ENCODE results near the gene LAMB1.
"Not testable (repeated sequence)": the region's sequence is repeated elsewhere in the genome, so short reads cannot be mapped to it uniquely, and the experiment has no call there.

Gene LAMB1

DNA sequence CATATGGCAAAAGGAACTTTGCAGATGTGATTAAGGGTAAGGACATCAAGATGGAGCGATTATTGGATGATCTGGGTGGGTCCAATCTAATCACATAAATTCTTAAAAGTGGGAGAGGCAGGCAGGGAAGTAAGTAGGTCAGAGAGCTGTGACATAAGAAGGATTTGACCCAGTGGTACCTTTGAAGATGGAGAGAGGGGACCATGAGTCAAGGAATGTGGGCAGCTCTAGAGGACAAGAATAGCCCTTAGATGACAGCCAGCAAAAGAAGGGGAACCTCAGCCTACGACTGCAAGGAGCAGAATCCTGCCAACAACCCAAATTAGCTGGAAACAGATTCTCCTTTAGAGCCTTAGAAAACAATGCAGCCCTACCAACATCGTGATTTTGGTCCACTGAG is 34.5 kb downstream of the LAMB1 start:
- no peak for DNase-seq

DNA sequence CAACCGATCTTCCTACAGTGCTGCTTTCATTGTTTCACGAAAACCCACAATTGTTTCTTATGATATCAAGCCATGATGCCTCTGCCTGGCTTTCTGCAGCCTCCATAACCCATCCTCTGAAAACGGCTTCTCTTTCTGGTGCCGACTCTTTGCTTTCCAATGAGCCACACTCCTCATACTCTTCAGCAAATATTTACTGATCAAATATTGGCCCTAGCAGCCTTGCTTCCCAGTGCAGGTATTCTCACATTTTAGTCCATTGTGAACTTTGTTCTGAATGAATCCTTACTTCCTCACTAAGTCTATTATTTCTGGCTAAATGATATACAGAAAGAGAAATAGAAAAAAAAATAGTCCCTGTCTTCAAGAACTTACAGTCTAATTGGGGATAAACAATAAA is 35.5 kb downstream of the LAMB1 start:
- DNase-seq: no peak

DNA sequence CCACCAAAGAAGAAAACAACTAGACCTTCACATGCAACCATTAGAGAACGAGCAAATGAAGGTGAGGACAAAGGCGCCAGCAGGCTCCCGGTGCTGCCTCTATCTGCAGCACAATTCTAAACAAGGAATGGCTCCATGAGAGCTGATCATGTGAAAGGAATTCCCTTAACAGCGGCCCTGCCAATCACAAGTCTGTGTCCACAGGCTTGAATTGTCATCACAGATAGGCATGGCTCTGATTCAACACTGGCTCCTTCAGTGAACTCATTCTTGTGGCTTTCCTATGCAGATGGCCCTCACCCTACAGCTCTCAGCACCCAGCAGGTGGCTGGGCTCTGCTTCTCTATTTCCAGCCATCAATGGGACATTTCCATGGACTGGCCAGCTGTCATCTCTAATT is 36.2 kb downstream of the LAMB1 start:
- no peak for DNase-seq

DNA sequence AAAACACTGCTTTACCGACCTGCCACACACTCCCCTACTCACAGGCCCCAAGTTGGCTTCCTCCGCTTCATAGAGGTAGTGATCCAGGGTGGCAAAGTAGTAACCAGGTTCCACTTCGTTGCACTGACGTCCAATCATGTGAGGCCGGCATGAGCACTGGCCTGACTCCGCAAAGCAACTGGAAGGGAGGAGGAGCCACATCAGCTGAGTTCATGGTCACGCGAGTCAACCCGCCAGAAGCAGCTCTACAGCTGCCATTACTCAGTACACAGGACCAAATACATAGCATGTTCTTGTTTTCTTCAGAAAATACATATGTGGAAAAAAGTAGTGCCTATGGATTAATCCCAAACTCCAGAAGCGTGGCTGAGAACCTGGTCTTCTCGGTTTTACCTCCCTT is 38.5 kb downstream of the LAMB1 start:
- DNase-seq: no peak

DNA sequence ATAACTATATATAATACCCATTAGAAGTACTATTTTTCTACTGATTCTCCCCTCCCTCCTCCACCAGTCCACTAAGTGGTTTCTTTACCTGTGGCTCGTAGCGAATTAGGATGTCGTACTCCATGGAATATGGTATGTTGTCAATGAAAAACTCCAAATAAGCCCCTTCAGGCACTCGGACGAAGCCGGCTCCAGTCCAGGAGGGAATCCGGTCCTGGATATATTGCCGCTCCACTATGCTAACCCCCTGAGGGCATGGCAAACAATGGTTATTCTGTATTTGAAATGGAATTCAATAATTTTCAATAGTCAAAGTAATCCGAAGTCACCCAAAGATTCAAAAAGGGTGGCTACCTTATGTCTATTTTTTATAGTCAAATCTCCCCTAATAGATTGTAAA is 40.1 kb downstream of the LAMB1 start:
- no peak for DNase-seq

DNA sequence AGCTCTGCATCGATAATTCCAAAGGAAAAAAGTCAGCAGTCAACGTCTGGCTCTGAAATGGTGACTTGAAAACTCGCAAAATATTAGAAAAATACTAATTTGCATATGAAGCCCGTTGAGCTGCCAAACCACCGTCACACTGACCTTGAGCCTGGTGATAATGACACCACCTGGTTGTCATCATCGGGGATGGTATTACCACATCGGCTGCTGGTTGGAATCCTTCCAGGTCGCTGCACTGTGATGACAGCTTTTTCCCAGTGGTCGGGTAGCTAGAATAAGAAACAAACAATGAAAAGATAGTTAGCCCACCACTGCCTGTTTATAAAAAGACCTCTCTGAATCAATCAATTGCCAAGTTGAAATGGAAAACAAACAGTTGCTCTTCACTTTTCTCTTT is 41.6 kb downstream of the LAMB1 start:
- peak; percentile 55 for DNase-seq

DNA sequence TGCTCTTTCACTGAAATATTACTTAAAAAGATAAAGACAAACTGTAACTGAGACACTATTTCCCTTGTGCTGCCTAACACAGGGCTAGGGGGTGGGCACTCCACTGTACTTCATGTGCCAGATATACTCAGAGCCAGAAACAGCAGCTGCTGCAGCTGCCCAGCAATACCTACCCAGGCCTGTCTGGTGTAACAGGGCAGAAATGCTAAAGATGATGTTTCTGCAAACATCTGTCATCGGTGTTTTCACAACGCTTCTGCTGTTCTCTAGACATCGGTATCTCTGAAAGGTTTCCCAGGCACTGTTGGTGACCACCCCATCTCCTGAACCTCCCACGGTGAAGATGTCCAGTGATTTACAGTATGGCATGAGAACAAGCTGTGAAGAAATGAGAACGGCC is 42.7 kb downstream of the LAMB1 start:
- DNase-seq: no peak

DNA sequence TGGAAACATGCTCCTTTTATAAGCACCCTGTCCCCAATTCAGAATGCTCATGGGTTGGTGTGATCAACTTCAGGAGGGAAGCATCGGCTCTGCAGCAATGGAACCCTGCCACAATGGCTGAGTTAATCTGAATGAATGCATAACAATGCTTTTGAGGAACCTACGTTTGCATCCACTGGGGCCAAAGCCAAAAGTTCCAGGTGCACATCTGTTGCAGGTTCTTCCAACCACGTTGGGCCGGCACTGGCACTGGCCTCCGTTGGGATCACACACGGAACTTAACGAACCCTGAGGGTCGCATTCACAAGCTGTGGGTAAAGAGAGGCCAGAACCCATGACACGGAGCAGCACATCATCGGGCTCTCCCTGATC is 43.4 kb downstream of the LAMB1 start:
- DNase-seq: no peak

DNA sequence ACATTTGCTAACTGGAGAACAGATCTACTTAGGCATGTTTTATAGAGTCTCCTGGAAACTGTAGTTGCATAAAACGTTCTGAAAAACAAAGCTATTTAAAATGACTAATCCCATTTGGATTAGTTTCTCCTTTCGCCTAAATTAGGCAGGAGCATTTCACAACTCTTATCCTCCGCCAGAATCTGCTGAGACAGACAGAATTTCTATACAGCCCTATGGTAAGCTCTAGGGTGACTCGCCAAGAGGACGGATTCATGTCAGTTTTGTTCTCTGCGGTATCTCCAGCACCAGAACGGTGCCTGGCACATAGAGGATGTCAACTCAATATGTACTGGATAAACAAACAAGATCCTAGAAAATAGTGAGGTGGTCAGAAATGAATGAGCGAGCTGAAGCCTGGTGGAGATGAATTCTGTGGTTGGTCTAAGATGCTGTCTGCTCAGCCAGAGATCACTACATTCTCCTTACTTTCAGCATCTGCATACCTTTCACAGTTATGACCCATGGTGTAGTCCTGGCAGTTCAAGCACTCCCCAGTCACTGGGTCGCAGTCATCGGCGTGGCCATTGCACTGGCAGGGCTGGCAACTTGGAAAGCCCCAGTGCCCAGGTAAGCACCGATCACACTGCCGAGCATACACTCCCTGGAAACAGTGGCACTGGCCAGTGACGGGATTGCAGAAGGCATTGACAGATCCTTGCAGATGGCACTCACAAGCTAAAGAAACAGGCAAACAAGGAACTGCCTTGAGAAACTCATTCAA is 44.0 kb downstream of the LAMB1 start:
- no peak for DNase-seq

DNA sequence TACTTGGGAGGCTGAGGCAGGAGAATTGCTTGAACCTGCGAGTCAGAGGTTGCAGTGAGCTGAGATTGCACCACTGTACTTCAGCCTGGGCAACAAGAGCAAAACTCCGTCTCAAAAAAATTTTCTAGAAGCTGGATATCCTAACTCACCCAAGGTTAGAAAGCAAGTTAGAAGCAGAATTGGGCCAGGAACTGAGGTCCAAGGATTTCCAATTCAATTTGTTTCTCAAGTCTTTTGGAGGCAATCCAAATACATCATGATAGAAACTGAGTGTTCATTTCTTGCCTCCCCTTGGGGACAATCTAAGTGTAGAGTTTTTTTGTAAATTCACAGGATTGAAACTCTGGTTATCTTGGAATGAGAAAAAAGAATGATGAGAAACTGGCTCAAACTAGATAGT is 45.5 kb downstream of the LAMB1 start:
- no peak for DNase-seq

DNA sequence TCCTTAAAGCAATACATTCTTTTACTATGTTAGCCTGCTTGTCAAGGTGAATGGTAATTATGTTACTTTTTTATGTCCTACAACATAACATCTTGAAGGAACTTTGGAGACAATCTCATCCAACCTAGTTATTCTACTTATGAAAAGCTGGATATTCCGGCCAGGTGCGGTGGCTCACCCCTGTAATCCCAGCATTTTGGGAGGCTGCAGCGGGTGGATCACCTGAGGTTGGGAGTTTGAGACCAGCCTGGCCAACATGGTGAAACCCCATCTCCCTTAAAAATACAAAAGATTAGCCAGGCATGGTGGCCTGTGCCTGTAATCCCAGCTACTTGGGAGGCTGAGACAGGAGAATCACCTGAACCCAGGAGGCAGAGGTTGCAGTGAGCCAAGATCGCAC is 46.0 kb downstream of the LAMB1 start:
- not testable (repeated sequence) for DNase-seq

DNA sequence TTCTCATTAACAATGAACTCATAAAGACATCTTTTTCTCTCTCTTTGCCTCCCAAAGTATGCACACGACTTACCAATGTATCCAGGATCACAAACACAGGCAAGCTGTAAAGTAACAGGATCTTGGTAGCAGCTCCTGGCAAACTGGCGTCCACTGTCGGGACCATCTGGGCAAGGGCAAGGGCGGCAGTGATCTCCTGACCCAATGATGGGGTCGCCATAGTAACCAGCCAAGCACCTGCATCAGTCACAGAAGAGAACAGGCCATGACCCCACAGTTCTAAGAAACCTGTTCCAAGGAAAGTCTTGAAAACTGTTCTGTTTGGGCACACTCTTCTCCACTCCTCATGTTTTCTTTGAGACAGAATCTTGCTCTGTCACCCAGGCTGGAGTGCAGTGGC is 47.6 kb downstream of the LAMB1 start:
- DNase-seq: no peak

DNA sequence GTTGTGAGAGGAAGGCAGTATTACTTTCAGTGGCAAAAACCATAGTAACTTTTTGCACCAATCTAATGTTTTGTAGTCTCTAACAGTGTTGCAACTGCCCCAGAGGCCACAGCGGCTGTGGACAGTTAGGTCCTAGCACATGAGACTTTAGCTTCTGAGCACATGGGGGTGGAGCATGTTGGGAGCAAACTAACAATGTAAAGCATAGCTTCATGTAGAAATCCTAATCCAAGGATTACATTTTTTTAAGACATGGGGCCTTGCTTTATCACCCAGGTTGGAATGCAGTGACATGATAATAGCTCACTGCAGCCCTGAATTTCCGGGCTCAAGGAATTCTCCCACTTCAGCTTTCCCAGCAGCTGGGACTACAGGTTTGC is 49.0 kb downstream of the LAMB1 start:
- DNase-seq: no peak

DNA sequence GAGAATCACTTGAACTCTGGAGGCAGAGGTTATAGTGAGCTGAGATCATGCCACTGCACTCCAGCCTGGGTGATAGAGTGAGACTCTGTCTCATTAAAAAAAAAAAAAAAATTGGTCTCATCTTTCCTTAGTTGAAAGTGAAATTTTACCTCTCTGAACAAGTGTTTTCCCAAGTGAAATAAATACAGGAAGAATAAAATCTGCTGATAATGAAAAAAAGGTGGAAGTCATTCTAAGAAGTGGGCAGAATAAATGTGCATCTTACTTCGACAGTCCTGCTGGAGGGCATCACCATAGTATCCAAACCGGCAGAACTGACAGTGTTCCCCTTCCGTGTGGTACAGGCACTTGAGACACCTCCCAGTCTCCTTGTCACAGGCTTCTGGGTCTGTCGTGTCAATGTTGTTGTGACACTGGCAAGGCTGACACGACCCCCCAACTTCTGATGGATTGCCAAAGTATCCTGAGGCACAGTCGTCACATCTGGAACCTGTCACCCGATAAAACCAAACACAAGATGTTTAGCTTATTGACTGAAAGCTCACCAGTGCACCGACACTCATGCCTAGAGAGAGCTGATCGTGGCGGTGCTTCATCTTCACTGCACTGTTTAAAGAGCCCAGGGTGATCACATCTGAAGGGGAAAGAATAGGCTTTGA is 49.6 kb downstream of the LAMB1 start:
- no peak for DNase-seq

DNA sequence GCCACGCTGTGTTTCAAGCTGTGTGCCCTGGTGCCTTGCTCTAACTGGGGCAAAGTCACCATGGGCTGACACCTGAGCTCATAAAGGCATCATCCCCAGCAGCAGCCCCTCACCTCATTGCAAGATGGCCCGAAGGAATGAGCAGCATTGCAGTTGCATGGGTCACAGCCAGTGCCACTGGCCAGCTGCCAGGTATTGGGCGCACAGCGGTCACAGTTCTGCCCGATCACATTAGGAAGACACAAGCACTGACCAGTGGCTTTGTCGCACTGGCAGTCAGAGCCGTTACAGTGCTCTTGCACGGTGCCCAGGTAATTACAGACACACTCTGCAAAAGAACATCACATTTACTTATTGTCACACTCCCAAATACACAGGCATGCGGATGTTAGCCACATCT is 51.1 kb downstream of the LAMB1 start:
- DNase-seq: no peak

DNA sequence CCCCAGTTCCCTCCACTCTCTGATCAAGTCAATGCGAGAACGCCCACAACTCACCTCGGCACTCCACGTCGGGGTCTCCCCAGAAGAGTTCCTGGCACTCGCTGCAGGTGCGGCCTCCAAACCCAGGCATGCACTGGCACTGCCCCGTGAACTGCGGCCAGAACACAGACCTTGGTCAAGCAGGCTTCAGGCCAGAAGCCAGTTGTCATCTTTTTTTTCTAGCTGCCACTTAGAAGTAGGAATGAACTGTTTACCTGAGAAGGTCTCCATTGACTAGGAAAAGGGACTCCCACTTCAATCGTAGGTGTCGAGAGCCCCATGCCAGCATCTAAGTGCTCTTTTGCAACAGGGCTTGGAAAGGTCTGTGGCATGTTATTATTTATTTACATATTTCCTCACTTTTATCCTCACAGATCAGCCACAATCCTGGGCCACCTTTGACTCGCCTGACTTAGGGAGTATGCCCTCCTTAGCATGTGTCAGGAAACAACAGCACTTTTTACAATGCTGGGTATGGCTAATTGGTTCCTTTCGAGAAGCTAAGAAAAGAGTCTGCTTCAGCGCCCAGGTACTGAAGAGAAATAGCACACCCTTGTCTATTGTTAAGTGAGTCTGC is 51.7 kb downstream of the LAMB1 start:
- DNase-seq: no peak

DNA sequence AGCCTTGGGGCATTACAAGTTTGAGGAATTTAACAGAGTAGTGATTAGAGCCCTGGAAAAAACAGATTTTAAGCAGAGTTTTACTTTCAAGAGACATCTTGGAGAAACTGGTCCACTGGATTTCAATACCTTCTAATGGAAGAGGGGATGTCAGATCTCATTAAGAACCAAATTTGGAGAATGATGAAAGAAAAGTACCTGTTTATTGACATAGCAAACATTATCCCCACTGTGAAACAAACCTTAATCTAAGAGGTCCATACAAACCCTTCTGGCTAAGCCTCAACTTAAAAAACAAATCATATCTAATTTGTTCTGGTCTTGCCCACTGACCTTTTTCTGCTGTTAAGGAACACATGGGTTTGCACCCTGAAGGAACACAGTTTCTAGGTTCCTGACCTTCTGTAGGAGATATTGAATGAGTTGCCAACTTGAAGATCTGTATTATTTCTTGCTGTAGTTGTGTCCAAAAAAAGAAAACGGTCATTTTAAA is 53.5 kb downstream of the LAMB1 start:
- DNase-seq: no peak

DNA sequence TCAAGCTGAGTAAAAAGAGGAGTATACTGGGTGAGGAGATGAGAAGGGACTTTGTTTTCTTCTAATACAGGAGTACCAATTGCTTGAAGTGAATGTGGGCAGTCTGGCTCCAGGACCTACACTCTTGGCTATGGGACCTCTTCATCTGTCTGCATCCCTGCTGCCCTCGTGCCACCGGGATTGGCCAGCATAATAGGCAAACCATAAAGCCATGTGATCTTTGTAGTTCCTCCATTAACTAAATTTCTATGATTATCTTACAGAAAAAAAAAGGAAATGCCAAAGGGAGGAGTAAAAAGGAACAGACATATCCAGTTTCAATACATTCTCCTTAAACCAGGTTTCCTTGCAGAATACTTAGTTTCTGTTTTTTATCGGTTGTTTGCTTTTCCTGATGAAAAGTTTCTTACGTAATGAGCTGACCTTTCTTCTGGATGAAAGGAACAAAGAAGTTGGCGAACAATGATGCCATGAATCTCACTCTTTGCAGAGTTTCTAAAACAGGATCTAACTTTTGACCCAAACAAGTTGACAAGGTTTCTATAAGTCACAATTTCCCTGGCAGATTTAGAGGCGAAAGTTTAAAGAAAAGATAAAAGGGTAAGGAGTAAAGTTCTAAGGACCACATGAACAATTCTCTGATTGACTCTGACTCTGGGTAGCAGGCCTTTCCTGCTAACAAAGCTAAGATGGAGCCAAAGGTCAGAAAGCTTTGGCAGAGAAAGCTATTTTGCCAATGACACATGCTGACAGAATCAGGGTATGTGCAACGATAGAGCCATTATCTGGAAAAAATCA is 54.1 kb downstream of the LAMB1 start:
- no peak for DNase-seq

DNA sequence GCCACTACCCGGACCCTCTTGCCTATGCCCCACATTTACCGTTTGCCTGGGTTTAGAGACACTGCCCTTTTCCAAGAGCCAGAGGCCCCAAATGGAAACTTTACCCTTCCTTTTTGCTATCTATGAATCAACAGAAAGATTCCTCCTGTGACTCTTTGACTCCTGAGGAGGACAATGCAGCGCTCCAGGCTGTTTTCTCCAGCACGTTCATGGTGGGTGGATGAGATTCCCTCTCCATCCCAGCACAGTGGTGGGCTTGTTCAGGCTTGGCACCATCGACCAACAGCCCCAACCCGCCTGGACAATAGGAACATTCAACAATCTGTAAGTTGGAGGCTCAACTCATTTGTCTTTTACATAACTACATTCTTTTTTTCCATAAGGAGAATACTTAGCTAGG is 56.1 kb downstream of the LAMB1 start:
- DNase-seq: no peak

DNA sequence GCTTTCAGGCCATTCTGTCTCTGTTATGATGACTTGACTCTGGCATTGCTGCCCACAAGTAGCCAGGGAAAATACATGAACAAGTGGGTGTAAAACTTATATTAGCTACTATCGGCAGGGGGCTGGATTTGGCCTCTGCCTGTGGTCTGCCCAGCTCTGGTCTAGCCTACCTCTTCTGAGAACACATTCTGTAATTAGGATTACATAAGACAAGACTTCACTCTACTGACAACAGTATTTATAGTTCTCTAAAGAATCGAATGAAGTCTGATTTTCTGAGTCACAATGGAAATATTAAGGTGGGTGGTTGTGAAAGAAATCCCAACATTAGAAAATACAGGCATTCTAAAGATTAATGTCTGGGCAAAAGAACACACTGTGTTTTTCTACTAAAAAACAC is 56.5 kb downstream of the LAMB1 start:
- no peak for DNase-seq

DNA sequence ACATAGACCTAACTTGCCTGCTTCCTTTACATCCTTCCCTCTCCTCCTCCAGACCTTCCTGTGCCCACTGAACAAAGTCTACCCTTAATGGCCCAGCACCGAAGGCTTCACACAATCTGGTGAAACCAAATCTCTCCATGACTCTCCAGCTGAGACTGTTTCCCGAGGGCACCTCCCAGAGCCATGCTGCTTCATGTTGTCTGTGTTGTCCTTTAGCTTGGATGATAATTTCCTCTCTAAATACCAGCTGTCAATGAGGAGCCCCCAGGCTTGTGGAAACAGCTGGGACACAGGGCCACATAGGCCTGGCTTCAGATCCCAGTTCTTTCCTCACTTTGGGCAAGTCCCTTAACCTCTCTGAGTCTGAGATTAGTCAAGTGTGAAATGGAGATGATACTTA is 57.6 kb downstream of the LAMB1 start:
- DNase-seq: no peak

DNA sequence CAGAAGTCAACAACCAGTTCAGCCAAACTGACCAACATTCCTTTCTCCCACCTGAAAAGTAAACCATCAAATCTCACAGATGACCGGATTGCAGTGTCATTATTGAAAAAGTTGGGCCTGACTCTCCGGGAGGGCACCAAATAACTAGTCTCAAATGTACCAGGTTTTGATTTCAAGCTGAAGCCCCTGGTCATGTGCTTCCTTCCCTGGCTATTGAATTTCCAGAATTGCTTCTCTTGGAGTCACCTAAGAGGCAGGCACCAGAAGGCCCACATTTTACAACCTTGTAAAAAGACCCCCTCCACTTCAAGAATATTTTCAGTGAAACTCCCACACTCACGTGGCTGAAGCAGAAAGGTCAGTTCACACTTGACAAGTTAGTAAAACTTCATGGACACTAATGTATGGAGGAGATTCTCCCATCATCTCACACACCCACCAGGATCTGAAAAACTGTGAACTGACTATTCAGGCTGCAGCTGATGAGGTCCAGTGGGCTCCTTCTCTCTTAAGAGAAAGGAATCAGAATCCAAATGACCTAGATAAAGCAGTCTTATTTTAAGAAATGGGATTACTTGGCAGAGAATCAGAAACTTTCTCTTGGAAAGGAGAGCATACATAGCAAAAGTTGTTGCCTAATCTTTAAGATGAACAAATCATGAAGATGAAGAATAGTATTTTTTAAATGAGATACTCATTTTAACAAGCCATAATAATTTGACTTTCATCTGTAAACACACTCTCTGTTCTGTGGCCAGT is 58.4 kb downstream of the LAMB1 start:
- no peak for DNase-seq

DNA sequence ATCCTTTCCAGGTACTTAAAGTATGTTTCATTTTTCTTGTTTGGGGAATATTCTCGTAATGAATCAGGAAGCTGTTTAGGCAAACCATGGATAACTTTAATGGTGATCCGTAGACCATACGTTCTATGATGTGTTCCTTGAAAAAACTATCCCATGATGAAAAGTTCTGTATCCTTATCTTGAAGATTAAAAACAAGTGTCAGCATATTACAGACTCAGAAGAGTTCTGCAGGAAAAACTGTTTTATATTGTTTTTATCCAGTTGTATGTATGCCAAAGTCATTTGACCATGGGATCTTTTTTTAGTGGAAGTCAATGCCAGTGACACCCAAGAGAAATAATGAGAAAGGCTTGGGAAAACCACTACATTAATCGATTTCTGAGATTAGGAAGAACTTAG is 59.9 kb downstream of the LAMB1 start:
- DNase-seq: no peak

Measured in RPMI8226 (cell line).